H1 (cell line): ENCODE results near the gene GTF2F1.

ENCODE experiments used
- EP300 ChIP-seq, 2 experiments: IDR thresholded peaks; 1 replicate in 1 of 2; 2 replicates in 1 of 2; pipeline ENCODE4 v1.6.1; 2011 to 2012; ENCODE audit warnings: low read depth in 2 of 2, low read length in 2 of 2, mild to moderate bottlenecking in 2 of 2, borderline replicate concordance in 1 of 2, inconsistent platforms in 1 of 2, moderate library complexity in 1 of 2
- EZH2 ChIP-seq: fragments of 200-600 bp; sonication (generic); IDR thresholded peaks from 2 replicates; pipeline ENCODE4 v1.7.1; 2012; ENCODE audit warnings: low read depth, mild to moderate bottlenecking, moderate library complexity, low read length, inconsistent platforms; ENCODE audit not compliant: severe bottlenecking
- JUND ChIP-seq: IDR thresholded peaks from 2 replicates; pipeline ENCODE4 v1.6.1; 2011; ENCODE audit warnings: mild to moderate bottlenecking, improper control_type of control experiment, low read length
- KDM1A ChIP-seq: fragments of 200-600, 300-600 bp; sonication (generic); IDR thresholded peaks from 2 replicates; pipeline ENCODE4 v1.7.1; 2016; ENCODE audit warnings: mild to moderate bottlenecking, low read length, borderline replicate concordance
- KDM5A ChIP-seq: fragments of 200-600 bp; IDR thresholded peaks from 2 replicates; pipeline ENCODE4 v1.7.1; 2012; ENCODE audit warnings: mild to moderate bottlenecking, low read length, inconsistent platforms, mixed read lengths
- MAFK ChIP-seq: IDR thresholded peaks from 2 replicates; pipeline ENCODE4 v1.6.1; 2012; ENCODE audit warnings: low read depth, mild to moderate bottlenecking, improper control_type of control experiment, low read length
- SRF ChIP-seq: IDR thresholded peaks from 2 replicates; pipeline ENCODE4 v1.6.1; 2011; ENCODE audit warnings: mild to moderate bottlenecking, low read depth, low read length, moderate library complexity
- TF ChIP-seq, protein P1 (sequence below), 3 experiments: IDR thresholded peaks; 1 replicate in 2 of 3; 2 replicates in 1 of 3; pipeline versions ENCODE4 v1.5.1 to v1.6.1; 2011; ENCODE audit warnings: low read length in 3 of 3, mild to moderate bottlenecking in 3 of 3, inconsistent platforms in 2 of 3, low read depth in 1 of 3, moderate library complexity in 1 of 3; ENCODE audit not compliant: insufficient read depth in 1 of 3; ENCODE audit errors: control extremely low read depth in 1 of 3
- TF ChIP-seq, protein P2 (sequence below): IDR thresholded peaks from 2 replicates; pipeline ENCODE4 v1.6.1; 2012; ENCODE audit warnings: inconsistent platforms

DNA sequence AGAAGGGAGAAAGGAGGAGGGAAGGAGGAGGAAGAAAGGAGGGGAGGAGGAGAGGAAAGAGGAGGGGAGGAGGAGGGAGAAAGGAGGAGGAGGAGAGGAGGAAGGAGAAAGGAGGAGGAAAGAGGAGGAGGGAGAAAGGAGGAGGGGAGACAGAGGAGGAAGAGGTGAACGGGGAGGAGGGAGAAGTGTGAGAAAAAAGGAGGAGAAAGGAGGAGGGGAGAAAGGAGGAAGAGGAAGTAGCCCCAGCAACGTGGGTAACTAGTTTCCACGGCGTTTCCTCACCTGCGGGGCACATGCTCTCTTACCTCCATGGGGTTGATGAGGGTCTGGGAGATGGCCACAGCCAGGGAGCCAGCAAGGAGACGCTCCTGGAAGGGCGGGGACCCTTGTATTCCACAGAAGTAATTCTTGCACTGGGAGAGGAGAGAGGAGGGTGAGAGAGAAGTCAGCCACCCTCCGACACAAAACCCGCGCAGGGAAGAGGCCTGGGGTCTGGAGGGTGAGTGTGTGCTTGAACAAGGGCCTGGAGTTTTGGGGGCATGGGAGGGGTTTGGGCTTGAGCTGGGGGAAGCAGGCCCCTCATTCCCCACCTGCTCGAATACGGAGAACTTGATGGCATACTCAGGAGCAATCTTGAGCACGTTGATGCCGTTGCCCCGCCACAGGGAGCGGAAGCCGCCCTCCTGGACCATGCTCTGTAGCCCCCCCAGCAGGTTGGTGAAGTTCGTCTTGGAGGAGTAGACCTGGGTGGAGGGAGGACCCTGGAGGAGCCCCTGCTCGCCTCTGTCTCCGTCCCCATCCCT, 36.7 kb upstream of the GTF2F1 start:
- TF ChIP-seq MAFK (no peak), EP300 (IDR thresholded peaks at IDR 0.05; ENCODE audit: borderline replicate concordance in 1 of 2, low read depth in 2 of 2, low read length in 2 of 2) (no peak), EZH2 (no peak), KDM5A (no peak), JUND (no peak), SRF (no peak), KDM1A (no peak)
- TF ChIP-seq, protein P1, sequence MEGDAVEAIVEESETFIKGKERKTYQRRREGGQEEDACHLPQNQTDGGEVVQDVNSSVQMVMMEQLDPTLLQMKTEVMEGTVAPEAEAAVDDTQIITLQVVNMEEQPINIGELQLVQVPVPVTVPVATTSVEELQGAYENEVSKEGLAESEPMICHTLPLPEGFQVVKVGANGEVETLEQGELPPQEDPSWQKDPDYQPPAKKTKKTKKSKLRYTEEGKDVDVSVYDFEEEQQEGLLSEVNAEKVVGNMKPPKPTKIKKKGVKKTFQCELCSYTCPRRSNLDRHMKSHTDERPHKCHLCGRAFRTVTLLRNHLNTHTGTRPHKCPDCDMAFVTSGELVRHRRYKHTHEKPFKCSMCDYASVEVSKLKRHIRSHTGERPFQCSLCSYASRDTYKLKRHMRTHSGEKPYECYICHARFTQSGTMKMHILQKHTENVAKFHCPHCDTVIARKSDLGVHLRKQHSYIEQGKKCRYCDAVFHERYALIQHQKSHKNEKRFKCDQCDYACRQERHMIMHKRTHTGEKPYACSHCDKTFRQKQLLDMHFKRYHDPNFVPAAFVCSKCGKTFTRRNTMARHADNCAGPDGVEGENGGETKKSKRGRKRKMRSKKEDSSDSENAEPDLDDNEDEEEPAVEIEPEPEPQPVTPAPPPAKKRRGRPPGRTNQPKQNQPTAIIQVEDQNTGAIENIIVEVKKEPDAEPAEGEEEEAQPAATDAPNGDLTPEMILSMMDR (IDR thresholded peaks at IDR 0.05; ENCODE audit: control extremely low read depth in 1 of 3, insufficient read depth in 1 of 3, low read depth in 1 of 3, low read length in 3 of 3): no peak
- TF ChIP-seq, protein P2, sequence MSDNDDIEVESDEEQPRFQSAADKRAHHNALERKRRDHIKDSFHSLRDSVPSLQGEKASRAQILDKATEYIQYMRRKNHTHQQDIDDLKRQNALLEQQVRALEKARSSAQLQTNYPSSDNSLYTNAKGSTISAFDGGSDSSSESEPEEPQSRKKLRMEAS: no peak
